Mammary microvascular endothelial cell (primary cell): ENCODE data around the gene ALKBH8. TPM values are rescaled to one million over a fixed set of nuclear protein-coding genes. Genes with fewer than 3 reads are reported as not detected.

ENCODE experiments used
- total RNA-seq: library from RNA; depleted of rRNA; stranded (reverse); fragments of >200 nt; gene quantifications from 2 replicates; pipeline ENCODE4 v1.2.3, GENCODE V29; 2015

Gene ALKBH8
- total RNA-seq = 8.4 and 9.2 TPM in 2 replicates

GRCh38 chr11:107565219-107565937, at the start of gene ALKBH8:
Gene ALKBH8, minus strand, starts transcription at chr11:107565735. Its CDS starts 4,842 bp downstream, at chr11:107560893.

GRCh38 chr11:107590460-107591377, 25.2 kb upstream of the ALKBH8 start, which contains the start of gene ELMOD1:
Gene ELMOD1, plus strand, starts transcription at chr11:107591147. Its CDS starts 27,043 bp downstream, at chr11:107618190.

GRCh38 chr11:107457558-107458271, 107.8 kb downstream of the ALKBH8 start, which contains the start of gene CWF19L2:
Gene CWF19L2, minus strand, starts transcription at chr11:107457825. Its CDS starts 9 bp downstream, at chr11:107457816.

Other genes starting within 250 kb of the ALKBH8 start
- gene CWF19L2, start 107.9 kb downstream of the ALKBH8 start, total RNA-seq = 6.4 and 7.7 TPM in 2 replicates
- not detected in 2 replicates for gene ELMOD1, start 25.4 kb upstream of the ALKBH8 start, total RNA-seq
- not detected in 2 replicates for gene SLN, start 146.3 kb upstream of the ALKBH8 start, total RNA-seq